ENCODE measurements around the gene RNF8.
"Not testable (repeated sequence)": the region's sequence is repeated elsewhere in the genome, so short reads cannot be mapped to it uniquely, and the experiment has no call there.

RNF8 gene

DNA sequence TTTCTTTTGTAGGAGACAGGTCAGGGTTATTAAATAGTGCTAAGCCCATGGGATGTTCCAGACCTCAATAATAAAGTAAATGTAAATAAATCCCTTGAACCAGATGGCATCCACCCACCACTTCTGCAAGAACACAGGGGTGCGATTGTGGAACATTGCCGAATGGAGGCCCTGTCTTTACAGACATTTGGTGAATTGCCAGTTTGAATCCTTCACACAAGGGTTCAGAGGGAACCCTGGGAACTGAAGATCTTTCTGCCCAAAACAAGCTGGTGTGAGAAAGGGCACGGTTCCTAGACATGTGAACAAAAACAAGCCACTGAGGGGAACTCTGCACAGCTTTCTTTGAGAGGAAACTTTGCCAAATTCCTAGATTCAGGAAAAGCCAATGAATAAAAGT lies 30.2 kb upstream of the RNF8 start:
- Histone ChIP-seq H3K36me3 (ENCODE audit: control insufficient read depth in 1 of 2, insufficient read depth in 2 of 2, low read length in 2 of 2) (peaks cover 3 to 11% of the 10 kb centered on the region in 2 experiments), H3K4me3 (ENCODE audit: low read depth, low read length) (no peak overlapping the region), H3K18ac (ENCODE audit: low read length) (no peak overlapping the region), H3K4me1 (ENCODE audit: control insufficient read depth in 1 of 2, insufficient read depth in 2 of 2, low read length in 2 of 2) (peaks cover 7 to 14% of the 10 kb centered on the region in 2 experiments), H2BK12ac (ENCODE audit: low read length) (no peak overlapping the region), H3K27ac (ENCODE audit: low read depth, low read length) (no peak overlapping the region), H4K91ac (ENCODE audit: low read depth, low read length) (no peak overlapping the region), H2BK5ac (ENCODE audit: low read depth, low read length, poor library complexity) (no peak overlapping the region), H3K4ac (ENCODE audit: low read depth, low read length) (no peak overlapping the region), H4K12ac (ENCODE audit: low read depth, low read length) (no peak overlapping the region), H2BK120ac (ENCODE audit: insufficient read depth, low read length, poor library complexity) (no peak overlapping the region), H3K9ac (ENCODE audit: low read length) (no peak overlapping the region), H2AFZ (ENCODE audit: insufficient read depth, low read length, poor library complexity) (no peak overlapping the region), H4K8ac (ENCODE audit: low read depth, low read length) (no peak overlapping the region), H3K9me3 (ENCODE audit: insufficient read depth, low read depth, low read length) (no peaks in the 10 kb centered on the region), H3K79me1 (ENCODE audit: low read length) (peaks cover 2% of the 10 kb centered on the region), H3K23ac (ENCODE audit: low read length) (no peak overlapping the region), H2AK5ac (ENCODE audit: low read length) (no peak overlapping the region), H3K14ac (ENCODE audit: low read length) (no peak overlapping the region), H3K4me2 (ENCODE audit: low read length) (no peak overlapping the region), H3K79me2 (ENCODE audit: control insufficient read depth, insufficient read depth, low read length, poor library complexity) (no peaks in the 10 kb centered on the region), H3K27me3 (ENCODE audit: insufficient read depth, low read length) (no peaks in the 10 kb centered on the region)
- WGBS (ENCODE audit: extremely low coverage, insufficient coverage, insufficient read length) = no CpG with 5 or more reads among the region's 3 CpGs
- no peak for DNase-seq

DNA sequence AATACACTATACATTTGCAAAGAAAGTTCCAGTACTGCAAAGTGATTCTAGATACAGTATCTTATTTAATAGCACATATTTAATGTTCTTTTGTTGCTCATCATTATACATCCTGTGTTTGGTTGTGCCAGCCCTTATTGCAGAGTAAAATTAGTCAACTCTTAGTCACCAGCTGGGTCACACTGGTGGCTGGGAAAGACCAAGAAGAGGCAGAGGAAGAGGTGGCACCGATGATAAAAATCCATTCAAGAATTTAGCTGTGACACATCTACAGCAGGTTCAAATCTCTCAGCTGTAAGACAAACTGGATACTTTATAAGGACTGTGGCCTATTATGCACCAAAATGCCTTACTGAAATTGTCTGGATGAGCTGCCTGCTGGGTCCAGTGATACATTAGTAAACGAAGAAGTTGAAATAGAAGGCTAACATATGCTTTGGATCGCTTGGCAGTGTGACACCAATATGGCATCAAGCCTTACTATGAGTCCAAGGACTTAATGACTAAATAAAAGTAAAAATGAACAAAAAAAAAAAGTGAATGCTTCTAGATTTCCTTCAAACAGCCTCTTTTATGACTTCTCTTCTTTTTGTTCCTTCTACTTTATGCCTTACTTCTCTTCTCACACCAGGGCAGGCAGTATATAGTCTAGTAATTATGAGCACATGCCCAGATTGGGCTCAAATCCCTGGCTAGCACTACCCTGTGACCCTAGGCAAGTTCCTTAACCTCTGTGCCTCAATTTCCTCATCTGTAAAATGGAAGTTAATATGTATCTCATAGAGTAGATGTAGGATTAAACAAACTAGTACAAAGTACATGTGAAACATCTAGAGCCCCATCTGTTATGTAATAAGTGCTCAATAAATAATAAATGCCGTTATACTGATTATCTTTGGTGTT lies 29.4 kb upstream of the RNF8 start:
- WGBS (ENCODE audit: extremely low coverage, insufficient coverage, insufficient read length) = no CpG with 5 or more reads among the region's 4 CpGs
- Histone ChIP-seq H3K4ac (ENCODE audit: low read depth, low read length) (no peak overlapping the region), H3K79me1 (ENCODE audit: low read length) (peaks cover 2% of the 10 kb centered on the region), H4K12ac (ENCODE audit: low read depth, low read length) (no peak overlapping the region), H3K4me3 (ENCODE audit: low read depth, low read length) (no peak overlapping the region), H3K18ac (ENCODE audit: low read length) (no peak overlapping the region), H3K4me2 (ENCODE audit: low read length) (no peak overlapping the region), H3K9ac (ENCODE audit: low read length) (no peak overlapping the region), H4K91ac (ENCODE audit: low read depth, low read length) (no peak overlapping the region), H3K27me3 (ENCODE audit: insufficient read depth, low read length) (no peaks in the 10 kb centered on the region), H3K4me1 (ENCODE audit: control insufficient read depth in 1 of 2, insufficient read depth in 2 of 2, low read length in 2 of 2) (peaks cover 7 to 11% of the 10 kb centered on the region in 2 experiments), H3K27ac (ENCODE audit: low read depth, low read length) (no peak overlapping the region), H2AK5ac (ENCODE audit: low read length) (no peak overlapping the region), H3K9me3 (ENCODE audit: insufficient read depth, low read depth, low read length) (no peaks in the 10 kb centered on the region), H3K23ac (ENCODE audit: low read length) (no peak overlapping the region), H2BK12ac (ENCODE audit: low read length) (no peak overlapping the region), H2BK120ac (ENCODE audit: insufficient read depth, low read length, poor library complexity) (no peak overlapping the region), H2BK5ac (ENCODE audit: low read depth, low read length, poor library complexity) (no peak overlapping the region), H4K8ac (ENCODE audit: low read depth, low read length) (no peak overlapping the region), H3K14ac (ENCODE audit: low read length) (no peak overlapping the region), H2AFZ (ENCODE audit: insufficient read depth, low read length, poor library complexity) (no peak overlapping the region), H3K79me2 (ENCODE audit: control insufficient read depth, insufficient read depth, low read length, poor library complexity) (no peaks in the 10 kb centered on the region), H3K36me3 (ENCODE audit: control insufficient read depth in 1 of 2, insufficient read depth in 2 of 2, low read length in 2 of 2) (peaks cover 3 to 11% of the 10 kb centered on the region in 2 experiments)
- DNase-seq = no peak

DNA sequence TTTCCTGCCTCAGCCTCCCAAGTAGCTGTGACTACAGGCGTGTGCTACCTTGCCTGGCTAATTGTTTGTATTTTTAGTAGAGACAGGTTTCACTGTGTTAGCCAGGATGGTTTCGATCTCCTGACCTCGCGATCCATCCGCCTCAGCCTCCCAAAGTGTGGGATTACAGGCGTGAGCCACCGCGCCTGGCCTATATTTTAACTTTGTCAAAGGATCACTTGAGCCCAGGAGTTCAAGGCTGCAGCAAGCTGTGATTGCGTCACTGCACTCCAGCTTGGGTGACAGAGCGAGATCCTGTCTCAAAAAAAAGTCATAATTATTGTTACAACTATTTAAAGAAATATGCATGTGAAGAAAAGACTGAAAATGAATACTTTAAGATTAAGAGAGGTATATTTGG lies 23.4 kb upstream of the RNF8 start:
- not testable (repeated sequence) for H2AK5ac ChIP-seq (ENCODE audit: low read length); H4K12ac ChIP-seq (ENCODE audit: low read depth, low read length); H3K23ac ChIP-seq (ENCODE audit: low read length); H3K4me3 ChIP-seq (ENCODE audit: low read depth, low read length); H2BK12ac ChIP-seq (ENCODE audit: low read length); H4K91ac ChIP-seq (ENCODE audit: low read depth, low read length); H3K9ac ChIP-seq (ENCODE audit: low read length); H3K79me2 ChIP-seq (ENCODE audit: control insufficient read depth, insufficient read depth, low read length, poor library complexity); H3K9me3 ChIP-seq (ENCODE audit: insufficient read depth, low read depth, low read length); H3K27ac ChIP-seq (ENCODE audit: low read depth, low read length); H2BK120ac ChIP-seq (ENCODE audit: insufficient read depth, low read length, poor library complexity); DNase-seq; H3K4ac ChIP-seq (ENCODE audit: low read depth, low read length); H4K8ac ChIP-seq (ENCODE audit: low read depth, low read length); H3K4me2 ChIP-seq (ENCODE audit: low read length); H2BK5ac ChIP-seq (ENCODE audit: low read depth, low read length, poor library complexity); H2AFZ ChIP-seq (ENCODE audit: insufficient read depth, low read length, poor library complexity); H3K14ac ChIP-seq (ENCODE audit: low read length); H3K79me1 ChIP-seq (ENCODE audit: low read length); H3K18ac ChIP-seq (ENCODE audit: low read length); H3K27me3 ChIP-seq (ENCODE audit: insufficient read depth, low read length); H3K4me1 ChIP-seq (ENCODE audit: control insufficient read depth in 1 of 2, insufficient read depth in 2 of 2, low read length in 2 of 2)
- H3K36me3 ChIP-seq (ENCODE audit: control insufficient read depth in 1 of 2, insufficient read depth in 2 of 2, low read length in 2 of 2) = peaks cover 6 to 23% of the 10 kb centered on the region in 2 experiments
- no CpG with 5 or more reads among the region's 10 CpGs for WGBS (ENCODE audit: extremely low coverage, insufficient coverage, insufficient read length)

DNA sequence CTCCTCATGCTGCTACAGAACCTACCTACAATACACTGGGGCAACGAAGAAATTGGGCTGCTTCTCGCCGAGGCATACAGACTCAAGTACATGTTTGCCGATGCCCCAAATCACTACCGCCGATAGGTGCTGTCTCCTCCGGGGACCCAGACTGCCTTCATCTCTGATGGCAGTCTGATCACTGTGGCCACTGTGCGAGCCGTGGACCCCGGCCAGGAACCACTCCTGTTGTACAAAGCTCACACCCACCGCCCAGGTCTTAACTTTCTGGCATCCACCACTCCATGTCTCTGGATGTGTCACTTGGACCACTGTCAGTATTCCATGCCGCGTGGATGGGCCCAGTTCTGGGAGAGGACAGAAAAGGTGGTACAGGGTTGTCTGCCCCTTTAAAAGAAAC lies 22.7 kb upstream of the RNF8 start:
- no CpG with 5 or more reads among the region's 13 CpGs for WGBS (ENCODE audit: extremely low coverage, insufficient coverage, insufficient read length)
- Histone ChIP-seq H3K4me1 (ENCODE audit: control insufficient read depth in 1 of 2, insufficient read depth in 2 of 2, low read length in 2 of 2) (no peaks in the 10 kb centered on the region), H2AFZ (ENCODE audit: insufficient read depth, low read length, poor library complexity) (no peak overlapping the region), H3K79me1 (ENCODE audit: low read length) (no peaks in the 10 kb centered on the region), H3K79me2 (ENCODE audit: control insufficient read depth, insufficient read depth, low read length, poor library complexity) (no peaks in the 10 kb centered on the region), H3K14ac (ENCODE audit: low read length) (no peak overlapping the region), H2BK120ac (ENCODE audit: insufficient read depth, low read length, poor library complexity) (no peak overlapping the region), H3K23ac (ENCODE audit: low read length) (no peak overlapping the region), H4K8ac (ENCODE audit: low read depth, low read length) (no peak overlapping the region), H3K36me3 (ENCODE audit: control insufficient read depth in 1 of 2, insufficient read depth in 2 of 2, low read length in 2 of 2) (peaks cover 6 to 23% of the 10 kb centered on the region in 2 experiments), H3K27me3 (ENCODE audit: insufficient read depth, low read length) (no peaks in the 10 kb centered on the region), H3K18ac (ENCODE audit: low read length) (no peak overlapping the region), H4K91ac (ENCODE audit: low read depth, low read length) (no peak overlapping the region), H3K4ac (ENCODE audit: low read depth, low read length) (no peak overlapping the region), H3K4me3 (ENCODE audit: low read depth, low read length) (no peak overlapping the region), H2BK5ac (ENCODE audit: low read depth, low read length, poor library complexity) (no peak overlapping the region), H3K4me2 (ENCODE audit: low read length) (no peak overlapping the region), H2BK12ac (ENCODE audit: low read length) (no peak overlapping the region), H3K9me3 (ENCODE audit: insufficient read depth, low read depth, low read length) (no peaks in the 10 kb centered on the region), H3K9ac (ENCODE audit: low read length) (no peak overlapping the region), H3K27ac (ENCODE audit: low read depth, low read length) (no peak overlapping the region), H2AK5ac (ENCODE audit: low read length) (no peak overlapping the region), H4K12ac (ENCODE audit: low read depth, low read length) (no peak overlapping the region)
- DNase-seq = no peak
